ENCODE data around the gene ZNF318.
"Not testable (repeated sequence)": the region's sequence is repeated elsewhere in the genome, so short reads cannot be mapped to it uniquely, and the experiment has no call there.

ZNF318 gene, protein sequence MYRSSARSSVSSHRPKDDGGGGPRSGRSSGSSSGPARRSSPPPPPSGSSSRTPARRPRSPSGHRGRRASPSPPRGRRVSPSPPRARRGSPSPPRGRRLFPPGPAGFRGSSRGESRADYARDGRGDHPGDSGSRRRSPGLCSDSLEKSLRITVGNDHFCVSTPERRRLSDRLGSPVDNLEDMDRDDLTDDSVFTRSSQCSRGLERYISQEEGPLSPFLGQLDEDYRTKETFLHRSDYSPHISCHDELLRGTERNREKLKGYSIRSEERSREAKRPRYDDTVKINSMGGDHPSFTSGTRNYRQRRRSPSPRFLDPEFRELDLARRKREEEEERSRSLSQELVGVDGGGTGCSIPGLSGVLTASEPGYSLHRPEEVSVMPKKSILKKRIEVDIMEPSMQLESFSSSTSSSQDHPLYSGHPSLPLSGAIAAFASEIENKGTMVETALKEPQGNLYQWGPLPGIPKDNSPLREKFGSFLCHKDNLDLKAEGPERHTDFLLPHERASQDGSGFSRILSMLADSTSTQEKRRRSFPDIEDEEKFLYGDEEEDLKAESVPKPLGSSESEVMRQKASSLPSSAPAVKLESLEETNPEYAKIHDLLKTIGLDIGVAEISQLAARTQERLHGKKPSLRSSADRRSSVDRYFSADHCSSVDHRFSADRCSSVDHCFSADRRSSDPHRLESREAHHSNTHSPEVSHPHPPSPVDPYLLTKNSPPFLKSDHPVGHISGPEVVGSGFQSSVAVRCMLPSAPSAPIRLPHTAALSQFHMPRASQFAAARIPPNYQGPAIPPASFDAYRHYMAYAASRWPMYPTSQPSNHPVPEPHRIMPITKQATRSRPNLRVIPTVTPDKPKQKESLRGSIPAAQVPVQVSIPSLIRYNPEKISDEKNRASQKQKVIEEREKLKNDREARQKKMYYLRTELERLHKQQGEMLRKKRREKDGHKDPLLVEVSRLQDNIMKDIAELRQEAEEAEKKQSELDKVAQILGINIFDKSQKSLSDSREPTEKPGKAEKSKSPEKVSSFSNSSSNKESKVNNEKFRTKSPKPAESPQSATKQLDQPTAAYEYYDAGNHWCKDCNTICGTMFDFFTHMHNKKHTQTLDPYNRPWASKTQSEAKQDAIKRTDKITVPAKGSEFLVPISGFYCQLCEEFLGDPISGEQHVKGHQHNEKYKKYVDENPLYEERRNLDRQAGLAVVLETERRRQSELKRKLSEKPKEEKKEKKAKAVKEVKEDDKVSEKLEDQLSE (N-terminal part only)

GRCh38 chr6:43369174-43370002 is at the start of gene ZNF318:
Gene ZNF318, minus strand, starts transcription at chr6:43369647. Its CDS starts 282 bp downstream, at chr6:43369365.
- peak; percentile 77 for DNase-seq

GRCh38 chr6:43416935-43417334 is 47.5 kb upstream of the ZNF318 start:
- no peak for DNase-seq

DNA sequence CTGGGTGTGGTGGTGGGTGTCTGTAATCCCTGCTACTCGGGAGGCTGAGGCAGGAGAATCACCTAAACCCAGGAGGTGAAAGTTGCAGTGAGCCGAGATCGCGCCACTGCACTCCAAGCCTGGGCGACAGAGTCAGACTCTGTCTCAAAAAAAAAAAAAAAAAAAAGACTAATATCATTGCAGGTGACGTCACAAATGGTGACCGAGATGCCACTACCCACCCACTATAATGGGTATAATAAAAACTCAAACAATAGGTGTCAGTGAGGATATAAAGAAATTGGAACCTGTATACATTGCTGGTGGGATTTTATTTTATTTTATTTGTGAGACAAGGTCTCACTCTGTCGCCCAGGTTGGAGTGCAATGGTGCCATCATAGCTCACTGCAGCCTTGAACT is 45.8 kb upstream of the ZNF318 start:
- not testable (repeated sequence) for DNase-seq

DNA sequence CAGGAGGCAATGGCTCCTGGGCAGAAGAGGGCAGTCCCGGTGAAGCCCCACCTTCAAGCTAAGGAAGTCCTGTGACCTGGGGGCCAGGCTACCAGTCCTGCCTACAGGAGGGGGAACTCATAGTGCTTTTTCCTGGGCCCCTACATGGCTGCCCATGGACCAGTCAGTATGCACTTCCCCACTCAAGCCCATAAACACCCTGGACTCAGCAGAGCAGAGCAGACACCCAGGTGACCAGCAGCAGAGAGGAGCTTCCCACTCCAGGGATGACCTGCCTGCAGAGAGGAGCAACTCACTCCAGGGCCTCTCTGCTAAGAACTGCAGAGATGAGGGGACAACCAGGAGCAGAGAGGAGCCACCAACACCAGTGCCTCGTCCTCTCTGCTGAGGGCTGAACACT is 43.6 kb upstream of the ZNF318 start:
- no peak for DNase-seq

GRCh38 chr6:43412541-43412940 is 43.1 kb upstream of the ZNF318 start:
- no peak for DNase-seq

- DNase-seq = not testable (repeated sequence)
Observed at GRCh38 chr6:43410776-43411175, 41.3 kb upstream of the ZNF318 start.

DNA sequence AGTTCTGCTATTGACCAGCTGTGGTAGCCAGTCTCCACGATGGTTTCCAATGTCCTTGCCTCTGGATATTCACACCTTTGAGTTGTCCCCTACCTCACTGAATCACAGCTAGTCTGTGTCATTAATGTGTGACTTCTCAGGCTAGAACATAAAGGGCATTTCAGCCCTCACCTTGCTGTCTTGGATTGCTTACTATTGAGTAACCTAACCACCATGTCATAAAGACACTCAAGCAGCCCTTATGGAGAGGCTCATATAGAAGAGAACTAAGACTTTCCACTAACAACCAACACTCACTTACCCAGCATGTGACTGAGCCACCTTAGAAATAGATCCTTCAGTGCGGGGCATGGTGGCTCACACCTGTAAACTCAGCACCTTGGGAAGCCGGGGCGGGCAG is 38.8 kb upstream of the ZNF318 start:
- DNase-seq = no peak

DNA sequence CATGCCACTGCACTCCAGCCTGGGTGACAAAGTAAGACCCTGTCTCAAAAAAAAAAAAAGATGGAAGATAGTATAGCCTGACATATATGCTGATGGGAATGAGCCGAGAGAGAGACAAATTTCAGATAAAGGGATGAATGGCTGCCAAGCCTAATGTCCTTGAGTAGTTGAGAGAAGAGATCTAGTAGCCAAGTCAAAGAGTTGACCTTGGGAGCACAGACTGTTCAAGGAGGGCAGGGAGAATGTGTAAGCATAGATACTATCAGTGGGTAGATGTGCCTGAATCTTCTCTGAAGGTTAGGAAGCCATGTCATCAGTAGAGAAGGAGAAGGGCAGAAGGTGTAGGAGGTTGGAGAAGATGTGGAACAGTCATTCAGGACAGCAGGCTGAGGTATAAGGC is 37.8 kb upstream of the ZNF318 start:
- DNase-seq = no peak

DNA sequence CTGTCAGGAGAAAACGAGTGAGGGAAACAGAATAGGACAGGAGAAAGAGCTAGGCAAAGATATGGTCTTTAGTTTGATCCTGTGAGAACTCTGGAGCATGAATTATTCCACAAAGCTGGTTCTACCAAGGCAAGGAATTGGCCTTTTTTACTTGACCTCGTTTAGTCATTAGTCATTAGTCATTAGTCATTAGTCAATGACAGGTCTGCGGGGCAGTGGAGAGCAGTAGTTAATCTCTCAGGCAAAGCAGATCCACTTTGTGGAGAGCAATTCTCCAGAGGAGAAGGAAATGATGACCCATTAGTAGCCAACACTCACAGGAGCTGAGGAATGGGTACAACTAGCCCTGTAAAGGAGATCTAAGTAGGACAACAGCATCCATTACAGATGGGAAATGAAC is 35.9 kb upstream of the ZNF318 start:
- DNase-seq = no peak

- no peak for DNase-seq
Observed at GRCh38 chr6:43402820-43403219, 33.4 kb upstream of the ZNF318 start.

DNA sequence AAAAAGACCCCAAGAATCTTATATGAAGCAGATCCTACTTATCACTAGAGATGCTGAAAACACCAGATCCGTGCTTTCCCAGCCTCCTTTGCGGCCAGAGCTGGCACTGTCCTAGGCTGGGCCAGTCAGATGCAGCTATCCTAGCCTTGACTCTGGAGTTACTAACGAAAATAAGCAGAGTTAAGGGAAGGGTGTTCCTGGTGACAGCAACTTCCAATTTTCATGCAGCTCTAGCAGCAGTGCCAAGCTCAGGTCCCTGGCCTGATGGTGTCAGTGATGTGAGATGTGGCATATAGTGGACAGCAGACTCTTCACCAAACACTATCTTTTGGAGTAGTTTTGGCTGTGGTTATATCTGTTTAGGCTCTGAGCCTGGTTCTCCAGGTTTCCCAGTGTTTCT is 32.3 kb upstream of the ZNF318 start:
- no peak for DNase-seq

DNA sequence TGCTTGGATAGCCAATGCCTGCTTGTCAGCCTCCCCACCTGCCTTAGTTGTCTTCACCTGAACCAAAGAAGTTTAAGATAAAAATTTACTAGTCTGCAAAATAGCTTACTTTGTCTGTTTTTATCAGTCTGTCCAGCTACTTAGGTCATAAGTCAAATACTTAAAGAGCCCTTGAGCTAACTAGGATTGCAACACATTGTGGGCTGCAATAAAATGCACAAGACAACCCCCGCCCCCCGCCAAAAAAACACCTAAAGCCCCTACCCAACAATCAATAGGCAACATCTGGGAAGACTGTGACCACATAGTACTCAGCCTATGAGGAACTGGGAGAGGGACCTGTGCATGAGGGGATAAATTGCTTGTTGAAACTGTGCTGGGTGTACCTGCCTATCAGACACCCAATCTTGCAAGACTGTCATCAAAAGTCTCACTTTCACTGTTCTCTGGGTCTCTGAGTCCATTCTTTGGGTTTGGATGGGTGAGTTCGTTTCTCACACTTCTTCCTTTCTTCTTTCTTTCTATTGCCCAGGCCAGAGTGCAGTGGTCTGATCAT is 30.6 kb upstream of the ZNF318 start:
- no peak for DNase-seq

DNA sequence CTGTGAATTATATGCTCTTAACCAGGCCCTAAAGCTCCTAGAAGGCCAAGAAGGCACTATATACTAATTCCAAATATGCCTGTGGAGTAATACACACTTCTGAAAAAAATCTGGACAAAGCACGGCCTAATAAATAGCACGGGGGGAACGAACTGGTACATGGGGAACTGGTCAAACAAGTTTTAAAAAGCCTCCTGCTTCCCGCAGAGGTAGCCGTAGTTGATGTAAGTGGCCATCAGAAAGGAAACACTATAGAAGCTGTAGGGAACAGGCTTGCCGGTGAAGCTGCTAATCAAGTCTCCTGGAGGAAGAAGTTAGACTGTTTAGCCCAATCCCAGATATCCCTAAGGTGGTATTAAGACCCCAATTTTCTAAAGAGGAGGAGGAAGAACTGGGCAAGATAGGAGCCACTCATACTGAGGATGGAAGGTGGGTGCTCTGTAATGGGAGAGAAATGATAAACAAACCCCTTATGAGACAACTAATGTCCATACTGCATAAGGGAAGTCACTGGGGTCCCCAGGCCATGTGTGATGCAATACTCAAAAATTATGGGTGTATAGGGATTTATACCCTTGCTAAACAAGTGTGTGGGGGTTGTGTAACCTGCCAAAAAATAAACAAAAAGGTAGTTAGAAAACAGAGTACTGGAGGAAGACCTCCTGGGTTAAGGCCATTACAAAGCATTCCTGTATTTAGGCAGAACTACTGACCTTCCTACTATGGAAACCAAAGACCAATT is 27.1 kb upstream of the ZNF318 start:
- no peak for DNase-seq

GRCh38 chr6:43395776-43396175 is 26.3 kb upstream of the ZNF318 start:
- no peak for DNase-seq

DNA sequence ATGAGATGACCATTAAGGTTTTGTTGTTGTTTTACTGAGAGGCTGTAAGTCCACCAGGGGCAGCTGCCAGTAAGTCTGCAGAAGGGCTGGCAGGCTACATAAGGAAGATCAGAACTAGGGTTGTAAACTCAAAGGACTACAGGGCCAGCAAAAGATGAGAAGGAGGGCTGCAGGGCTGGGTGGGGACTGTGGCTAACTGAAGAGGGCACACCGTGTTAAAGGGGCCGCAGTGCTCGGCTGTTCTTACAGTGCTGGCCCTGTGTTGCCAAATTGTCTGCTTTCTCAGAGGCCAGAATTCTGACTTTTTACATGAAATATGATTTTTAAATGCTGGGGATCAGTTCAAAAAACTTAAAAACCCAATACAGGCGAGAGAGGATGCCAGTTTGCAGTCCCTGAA is 25.5 kb upstream of the ZNF318 start:
- no peak for DNase-seq

- no peak for DNase-seq
Observed at GRCh38 chr6:43393602-43394001, 24.2 kb upstream of the ZNF318 start.

DNA sequence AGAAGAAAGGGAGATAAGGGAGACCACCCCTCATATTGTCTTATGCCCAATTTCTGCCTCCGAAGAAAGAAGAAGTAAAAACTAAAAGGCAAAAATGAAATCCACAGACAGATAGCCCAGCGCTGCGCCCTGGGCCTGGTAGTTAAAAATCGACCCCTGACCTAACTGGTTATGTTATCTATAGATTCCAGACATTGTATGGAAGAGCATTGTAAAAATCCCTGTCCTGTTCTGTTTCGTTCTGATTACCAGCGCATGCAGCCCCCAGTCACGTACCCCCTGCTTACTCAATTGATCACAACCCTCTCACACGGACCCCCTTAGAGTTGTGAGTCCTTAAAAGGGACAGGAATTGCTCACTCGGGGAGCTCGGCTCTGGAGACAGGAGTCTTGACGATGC is 23.7 kb upstream of the ZNF318 start:
- not testable (repeated sequence) for DNase-seq

- DNase-seq = no peak
Observed at GRCh38 chr6:43391440-43392031, 22.1 kb upstream of the ZNF318 start.

GRCh38 chr6:43390753-43391439 is 21.4 kb upstream of the ZNF318 start:
- DNase-seq = not testable (repeated sequence)

DNA sequence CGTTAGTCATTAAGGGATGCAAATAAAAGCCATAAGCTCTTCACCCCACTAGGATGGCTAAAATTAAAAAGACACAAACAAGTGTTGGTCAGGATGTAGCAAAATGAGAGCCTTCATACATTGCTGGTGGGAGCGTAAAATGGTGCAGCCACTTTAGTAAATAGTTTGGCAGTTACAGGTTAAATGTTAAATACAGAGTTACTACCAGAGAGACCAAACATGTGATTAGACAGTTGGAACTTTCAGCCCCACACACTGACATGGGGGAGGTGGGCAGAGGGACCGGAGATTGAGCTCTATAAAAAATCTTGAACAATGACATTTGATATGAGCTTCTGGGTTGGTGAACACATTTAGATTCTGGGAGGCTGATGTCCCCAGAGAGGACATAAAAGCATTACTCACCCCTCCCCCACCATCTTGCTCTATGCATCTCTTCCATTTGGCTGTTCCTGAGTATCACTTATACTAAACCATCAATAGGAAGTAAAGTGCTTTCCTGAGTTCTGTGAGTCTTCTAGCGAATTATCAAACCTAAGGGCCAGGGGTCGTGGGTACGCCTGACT is 20.4 kb upstream of the ZNF318 start:
- DNase-seq = no peak

All from GOT3 (cell line).